Peyer's patch (tissue), 4 donors: ENCODE data around the gene TMA7.

Experiments used
- POLR2A ChIP-seq, 2 donors: fragments of 450-650 bp; IDR thresholded peaks; one replicate each; pipeline ENCODE4 v1.5.1; 2017; ENCODE audit warnings: antibody characterized with exemption in 2 of 2, mild to moderate bottlenecking in 2 of 2, moderate library complexity in 2 of 2
- TF ChIP-seq, protein P1 (sequence below), 6 experiments: fragments of 450-650 bp in 4 of 6; fragments of 200-600 bp in 2 of 6; sonication (generic) in 1 of 6; IDR thresholded peaks; one replicate each; pipeline ENCODE4 v1.5.1; 2017 to 2019; ENCODE audit warnings: antibody characterized with exemption in 6 of 6, mild to moderate bottlenecking in 3 of 6, moderate library complexity in 1 of 6

- no peak for TF ChIP-seq POLR2A (IDR thresholded peaks at IDR 0.05)
- TF ChIP-seq, protein P1, sequence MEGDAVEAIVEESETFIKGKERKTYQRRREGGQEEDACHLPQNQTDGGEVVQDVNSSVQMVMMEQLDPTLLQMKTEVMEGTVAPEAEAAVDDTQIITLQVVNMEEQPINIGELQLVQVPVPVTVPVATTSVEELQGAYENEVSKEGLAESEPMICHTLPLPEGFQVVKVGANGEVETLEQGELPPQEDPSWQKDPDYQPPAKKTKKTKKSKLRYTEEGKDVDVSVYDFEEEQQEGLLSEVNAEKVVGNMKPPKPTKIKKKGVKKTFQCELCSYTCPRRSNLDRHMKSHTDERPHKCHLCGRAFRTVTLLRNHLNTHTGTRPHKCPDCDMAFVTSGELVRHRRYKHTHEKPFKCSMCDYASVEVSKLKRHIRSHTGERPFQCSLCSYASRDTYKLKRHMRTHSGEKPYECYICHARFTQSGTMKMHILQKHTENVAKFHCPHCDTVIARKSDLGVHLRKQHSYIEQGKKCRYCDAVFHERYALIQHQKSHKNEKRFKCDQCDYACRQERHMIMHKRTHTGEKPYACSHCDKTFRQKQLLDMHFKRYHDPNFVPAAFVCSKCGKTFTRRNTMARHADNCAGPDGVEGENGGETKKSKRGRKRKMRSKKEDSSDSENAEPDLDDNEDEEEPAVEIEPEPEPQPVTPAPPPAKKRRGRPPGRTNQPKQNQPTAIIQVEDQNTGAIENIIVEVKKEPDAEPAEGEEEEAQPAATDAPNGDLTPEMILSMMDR (IDR thresholded peaks at IDR 0.05) = no peak
Observed at GRCh38 chr3:48406443-48407431, 33.3 kb upstream of the TMA7 start.
